Type B pancreatic cell (in vitro differentiated cells): ENCODE data around the gene STK31. TPM values are rescaled to one million over a fixed set of nuclear protein-coding genes. Genes with fewer than 3 reads are reported as not detected.
"Not testable (repeated sequence)": the region's sequence is repeated elsewhere in the genome, so short reads cannot be mapped to it uniquely, and the experiment has no call there.

Source experiments
- DNase-seq: peaks from one replicate; pipeline ENCODE4 v3.0.0; 2021; ENCODE audit warnings: mixed read lengths; ENCODE audit not compliant: unreplicated experiment; ENCODE audit errors: extremely low spot score
- H3K27ac Mint-ChIP-seq: 2 replicates; pipeline ENCODE4 v1.8.0; 2021; ENCODE audit warnings: mild to moderate bottlenecking, mixed read lengths
- H3K27me3 Mint-ChIP-seq: 2 replicates; pipeline ENCODE4 v1.8.0; 2021; ENCODE audit warnings: mixed read lengths
- H3K36me3 Mint-ChIP-seq: 2 replicates; pipeline ENCODE4 v1.8.0; 2021; ENCODE audit warnings: mixed read lengths
- H3K4me1 Mint-ChIP-seq: one replicate; pipeline ENCODE4 v1.8.0; 2021; ENCODE audit warnings: mixed read lengths; ENCODE audit not compliant: unreplicated experiment
- H3K4me3 Mint-ChIP-seq: 2 replicates; pipeline ENCODE4 v1.8.0; 2021; ENCODE audit warnings: mild to moderate bottlenecking, mixed read lengths
- H3K9me3 Mint-ChIP-seq: 2 replicates; pipeline ENCODE4 v1.8.0; 2021; ENCODE audit warnings: mixed read lengths
- CTCF ChIP-seq: fragments of 200-600 bp; sonication (generic); conservative IDR thresholded peaks from 2 replicates; pipeline ENCODE4 v1.5.0; 2021; ENCODE audit warnings: antibody characterized with exemption, mild to moderate bottlenecking
- total RNA-seq: library from RNA; stranded (reverse); gene quantifications from 2 replicates; pipeline ENCODE4 v1.2.1, GENCODE V29; 2021; ENCODE audit warnings: low replicate concordance

The STK31 gene
- total RNA-seq, 1 donor from 2014 or later: 0.43 TPM

- H3K27ac Mint-ChIP-seq: no peak overlapping the region
- no peaks in the 10 kb centered on the region for H3K27me3 Mint-ChIP-seq
- H3K9me3 Mint-ChIP-seq: peaks cover 10% of the 10 kb centered on the region
- no peaks in the 10 kb centered on the region for H3K36me3 Mint-ChIP-seq
- H3K4me3 Mint-ChIP-seq: no peak overlapping the region
- TF ChIP-seq CTCF: no peak
- DNase-seq: no peak
- no peaks in the 10 kb centered on the region for H3K4me1 Mint-ChIP-seq
These were observed 36.6 kb downstream of the STK31 start for GRCh38 chr7:23746629-23747028.

- DNase-seq: no peak
- no peak overlapping the region for H3K27ac Mint-ChIP-seq
- no peaks in the 10 kb centered on the region for H3K27me3 Mint-ChIP-seq
- H3K4me3 Mint-ChIP-seq: no peak overlapping the region
- no peak for TF ChIP-seq CTCF
- no peaks in the 10 kb centered on the region for H3K9me3 Mint-ChIP-seq
- no peaks in the 10 kb centered on the region for H3K4me1 Mint-ChIP-seq
- H3K36me3 Mint-ChIP-seq: no peaks in the 10 kb centered on the region
These were observed 41.8 kb downstream of the STK31 start for GRCh38 chr7:23751852-23752251.

- H3K27me3 Mint-ChIP-seq, H3K4me1 Mint-ChIP-seq, H3K4me3 Mint-ChIP-seq, H3K27ac Mint-ChIP-seq, H3K36me3 Mint-ChIP-seq, DNase-seq, H3K9me3 Mint-ChIP-seq: not testable (repeated sequence)
These were observed 48.8 kb downstream of the STK31 start for GRCh38 chr7:23758839-23759238.

- H3K4me3 Mint-ChIP-seq: no peak overlapping the region
- no peak for TF ChIP-seq CTCF
- peak overlapping the region; percentile 10 for H3K27ac Mint-ChIP-seq
- H3K36me3 Mint-ChIP-seq: no peaks in the 10 kb centered on the region
- no peaks in the 10 kb centered on the region for H3K9me3 Mint-ChIP-seq
- H3K4me1 Mint-ChIP-seq: peaks cover 3% of the 10 kb centered on the region
- no peaks in the 10 kb centered on the region for H3K27me3 Mint-ChIP-seq
- no peak for DNase-seq
These were observed 49.8 kb downstream of the STK31 start for GRCh38 chr7:23759671-23760391.

- Mint-ChIP-seq H3K4me1 (no peaks in the 10 kb centered on the region), H3K9me3 (no peaks in the 10 kb centered on the region), H3K27me3 (no peaks in the 10 kb centered on the region), H3K4me3 (no peak overlapping the region), H3K27ac (no peak overlapping the region), H3K36me3 (no peaks in the 10 kb centered on the region)
- no peak for TF ChIP-seq CTCF
- DNase-seq: no peak
These were observed 55.9 kb downstream of the STK31 start for GRCh38 chr7:23765943-23766342.

GRCh38 chr7:23767514-23767913 lies 57.5 kb downstream of the STK31 start:
- H3K27ac Mint-ChIP-seq: no peak overlapping the region
- no peaks in the 10 kb centered on the region for H3K9me3 Mint-ChIP-seq
- DNase-seq: no peak
- H3K4me3 Mint-ChIP-seq: no peak overlapping the region
- no peaks in the 10 kb centered on the region for H3K36me3 Mint-ChIP-seq
- no peaks in the 10 kb centered on the region for H3K4me1 Mint-ChIP-seq
- H3K27me3 Mint-ChIP-seq: no peaks in the 10 kb centered on the region
- TF ChIP-seq CTCF: no peak
